WTC11 (cell line): Measurements from ENCODE around the gene PROK1. TPM values are rescaled to one million over a fixed set of nuclear protein-coding genes. Genes with fewer than 3 reads are reported as not detected.

ENCODE experiments used
- ATAC-seq: fragments of 200-7000 bp; cut with Tn5 transposase; 2 replicates; pipeline ENCODE4 v1.10.0; 2021; ENCODE audit warnings: mild to moderate bottlenecking, moderate library complexity
- CTCF ChIA-PET: fragments of 300-600 bp; sonication (Branson Sonifier 250); formaldehyde crosslinking; loops from one replicate; lab custom pipeline; 2021; ENCODE audit warnings: antibody characterized with exemption; lab: Charles Lee
- POLR2A ChIA-PET: fragments of 350-600 bp; sonication (Branson Sonifier 250); formaldehyde crosslinking; loops from one replicate; lab custom pipeline; 2021; ENCODE audit warnings: antibody characterized with exemption; lab: Charles Lee
- DNase-seq: peaks from one replicate; pipeline ENCODE4 v3.0.0; 2021; ENCODE audit warnings: low spot score
- H3K27ac Mint-ChIP-seq: 2 replicates; pipeline ENCODE4 v1.8.0; 2021; ENCODE audit warnings: mixed read lengths
- H3K27me3 Mint-ChIP-seq: 2 replicates; pipeline ENCODE4 v1.8.0; 2021; ENCODE audit warnings: low read depth, mild to moderate bottlenecking, moderate library complexity, mixed read lengths
- H3K36me3 Mint-ChIP-seq: 2 replicates; pipeline ENCODE4 v1.8.0; 2021; ENCODE audit warnings: mixed read lengths
- H3K4me1 Mint-ChIP-seq: 2 replicates; pipeline ENCODE4 v1.8.0; 2022; ENCODE audit warnings: mixed read lengths
- H3K4me3 Mint-ChIP-seq: 2 replicates; pipeline ENCODE4 v1.8.0; 2021; ENCODE audit warnings: mild to moderate bottlenecking, moderate library complexity, mixed read lengths
- H3K9me3 Mint-ChIP-seq: 2 replicates; pipeline ENCODE4 v1.8.0; 2021; ENCODE audit warnings: mixed read lengths
- AFF4 ChIP-seq: sonication (generic); formaldehyde crosslinking; IDR thresholded peaks from 2 replicates; pipeline ENCODE4 v1.8.1; 2023; ENCODE audit warnings: mild to moderate bottlenecking, missing genetic modification reagents, borderline replicate concordance
- CDX4 ChIP-seq: fragments of 250-450 bp; sonication (Bioruptor Pico); IDR thresholded peaks from 2 replicates; pipeline ENCODE4 v1.9.0; 2021; ENCODE audit warnings: moderate library complexity, mild to moderate bottlenecking, inconsistent platforms, borderline replicate concordance
- CREM ChIP-seq: sonication (generic); formaldehyde crosslinking; IDR thresholded peaks from 2 replicates; pipeline ENCODE4 v1.8.1; 2022; ENCODE audit warnings: mild to moderate bottlenecking, missing genetic modification reagents, moderate library complexity
- CTCF ChIP-seq: fragments of 200-600 bp; IDR thresholded peaks from 2 replicates; pipeline ENCODE4 v1.8.0; 2022; ENCODE audit warnings: antibody characterized with exemption
- EMX1 ChIP-seq: fragments of 250-450 bp; sonication (Bioruptor Pico); IDR thresholded peaks from 2 replicates; pipeline ENCODE4 v1.8.0; 2021; ENCODE audit warnings: mild to moderate bottlenecking
- FOXP4 ChIP-seq: sonication (generic); formaldehyde crosslinking; IDR thresholded peaks from 2 replicates; pipeline ENCODE4 v1.8.0; 2022; ENCODE audit warnings: mild to moderate bottlenecking, missing genetic modification reagents
- GABPB1 ChIP-seq: sonication (generic); formaldehyde crosslinking; IDR thresholded peaks from 2 replicates; pipeline ENCODE4 v1.8.1; 2023; ENCODE audit warnings: mild to moderate bottlenecking, missing genetic modification reagents
- HMGA2 ChIP-seq: fragments of 250-450 bp; sonication (Bioruptor Pico); IDR thresholded peaks from 2 replicates; pipeline ENCODE4 v1.4.0; 2021; ENCODE audit warnings: mild to moderate bottlenecking, moderate library complexity
- JUN ChIP-seq: sonication (generic); formaldehyde crosslinking; IDR thresholded peaks from 2 replicates; pipeline ENCODE4 v1.8.0; 2023; ENCODE audit warnings: mild to moderate bottlenecking, missing genetic modification reagents
- MYBL2 ChIP-seq: sonication (generic); formaldehyde crosslinking; IDR thresholded peaks from 2 replicates; pipeline ENCODE4 v1.8.1; 2023; ENCODE audit warnings: mild to moderate bottlenecking, moderate library complexity, missing genetic modification reagents
- NFATC4 ChIP-seq: fragments of 250-450 bp; sonication (Bioruptor Pico); IDR thresholded peaks from 2 replicates; pipeline ENCODE4 v1.9.0; 2021; ENCODE audit warnings: mild to moderate bottlenecking
- NFYB ChIP-seq: sonication (generic); formaldehyde crosslinking; conservative IDR thresholded peaks from 2 replicates; pipeline ENCODE4 v1.8.0; 2022; ENCODE audit warnings: low read depth, missing genetic modification reagents
- NR1H2 ChIP-seq: sonication (generic); formaldehyde crosslinking; IDR thresholded peaks from 2 replicates; pipeline ENCODE4 v1.9.0; 2021; ENCODE audit warnings: mild to moderate bottlenecking, moderate library complexity, missing genetic modification reagents
- OVOL2 ChIP-seq: fragments of 250-450 bp; sonication (Bioruptor Pico); IDR thresholded peaks from 2 replicates; pipeline ENCODE4 v1.9.0; 2021; ENCODE audit warnings: mild to moderate bottlenecking, borderline replicate concordance
- SMAD4 ChIP-seq: sonication (generic); formaldehyde crosslinking; IDR thresholded peaks from 2 replicates; pipeline ENCODE4 v1.8.0; 2022; ENCODE audit warnings: mild to moderate bottlenecking, missing genetic modification reagents
- SOX15 ChIP-seq: fragments of 250-450 bp; sonication (Bioruptor Pico); IDR thresholded peaks from 2 replicates; pipeline ENCODE4 v1.9.0; 2021; ENCODE audit warnings: mild to moderate bottlenecking
- USF1 ChIP-seq: sonication (generic); formaldehyde crosslinking; IDR thresholded peaks from 2 replicates; pipeline ENCODE4 v1.8.0; 2022; ENCODE audit warnings: mild to moderate bottlenecking, missing genetic modification reagents
- ZMAT4 ChIP-seq: fragments of 250-450 bp; sonication (Bioruptor Pico); IDR thresholded peaks from 2 replicates; pipeline ENCODE4 v1.9.0; 2021; ENCODE audit warnings: mild to moderate bottlenecking
- ZNF138 ChIP-seq: sonication (generic); formaldehyde crosslinking; conservative IDR thresholded peaks from 2 replicates; pipeline ENCODE4 v1.8.1; 2022; ENCODE audit warnings: mild to moderate bottlenecking, moderate library complexity, missing genetic modification reagents
- ZNF281 ChIP-seq: sonication (generic); formaldehyde crosslinking; IDR thresholded peaks from 2 replicates; pipeline ENCODE4 v1.8.0; 2023; ENCODE audit warnings: mild to moderate bottlenecking, missing genetic modification reagents
- ZNF317 ChIP-seq: sonication (generic); formaldehyde crosslinking; IDR thresholded peaks from 2 replicates; pipeline ENCODE4 v1.8.1; 2023; ENCODE audit warnings: low read depth, mild to moderate bottlenecking, moderate library complexity, missing genetic modification reagents, borderline replicate concordance
- ZNF416 ChIP-seq: fragments of 250-450 bp; sonication (Bioruptor Pico); IDR thresholded peaks from 2 replicates; pipeline ENCODE4 v1.9.0; 2021; ENCODE audit warnings: mild to moderate bottlenecking, inconsistent platforms
- ZNF423 ChIP-seq: fragments of 250-450 bp; sonication (Bioruptor Pico); IDR thresholded peaks from 2 replicates; pipeline ENCODE4 v2.1.2; 2022; ENCODE audit warnings: mild to moderate bottlenecking, moderate library complexity
- ZSCAN18 ChIP-seq: fragments of 250-450 bp; sonication (Bioruptor Pico); IDR thresholded peaks from 2 replicates; pipeline ENCODE4 v2.1.2; 2022; ENCODE audit warnings: mild to moderate bottlenecking, moderate library complexity
- total RNA-seq: library from RNA; stranded (reverse); gene quantifications from 3 replicates; pipeline ENCODE4 v1.2.3, GENCODE V29; 2021

PROK1 gene
- total RNA-seq, 1 experiment from 2014 or later, result not detected

- Mint-ChIP-seq H3K36me3 (no peaks in the 10 kb centered on the region), H3K4me3 (no peak overlapping the region), H3K27me3 (no peaks in the 10 kb centered on the region), H3K9me3 (no peaks in the 10 kb centered on the region), H3K27ac (no peak overlapping the region), H3K4me1 (no peaks in the 10 kb centered on the region)
- DNase-seq (no peak), ATAC-seq (no peak)
- ChIA-PET POLR2A (no interaction called here), CTCF (interaction anchor here (1.4 to 1.8 kb wide), 3 partner anchors 17 to 53 kb away, joined by 4 to 6 read pairs (median 6); no protein-coding TSS in a partner anchor)
- no peak for TF ChIP-seq ZNF416 (CRISPR knock-in tag)
- TF ChIP-seq NR1H2 (CRISPR knock-in tag), result no peak
- TF ChIP-seq GABPB1 (CRISPR knock-in tag), result no peak
- no peak for TF ChIP-seq ZNF281 (CRISPR knock-in tag)
- no peak for TF ChIP-seq OVOL2 (CRISPR knock-in tag)
- TF ChIP-seq ZSCAN18, result no peak
- no peak for TF ChIP-seq CTCF
- no peak for TF ChIP-seq MYBL2 (CRISPR knock-in tag)
- TF ChIP-seq NFYB (CRISPR knock-in tag), result no peak
- TF ChIP-seq CREM (CRISPR knock-in tag), result no peak
- TF ChIP-seq SMAD4, result no peak
- no peak for TF ChIP-seq USF1 (CRISPR knock-in tag)
- no peak for TF ChIP-seq HMGA2 (CRISPR knock-in tag)
- no peak for TF ChIP-seq ZNF317 (CRISPR knock-in tag)
- no peak for TF ChIP-seq ZNF138
- TF ChIP-seq ZMAT4 (CRISPR knock-in tag), result no peak
- no peak for TF ChIP-seq EMX1
Measured at GRCh38 chr1:110443451-110443850, 7.5 kb upstream of the PROK1 start.

- DNase-seq (no peak), ATAC-seq (no peak)
- POLR2A ChIA-PET, result interaction anchor here (0.6 kb wide), 1 partner anchor 110 kb away, joined by 3 read pairs; no protein-coding TSS in a partner anchor
- Mint-ChIP-seq H3K27me3 (no peaks in the 10 kb centered on the region), H3K36me3 (no peaks in the 10 kb centered on the region), H3K27ac (no peak overlapping the region), H3K4me3 (no peak overlapping the region), H3K9me3 (no peaks in the 10 kb centered on the region), H3K4me1 (peaks cover 2% of the 10 kb centered on the region)
- CTCF ChIA-PET, result interaction anchor here (0.9 to 1.8 kb wide), 4 partner anchors 10 to 51 kb away, joined by 4 to 6 read pairs (median 5); no protein-coding TSS in a partner anchor
- TF ChIP-seq AFF4 (CRISPR knock-in tag) (no peak), JUN (CRISPR knock-in tag) (no peak), ZNF423 (CRISPR knock-in tag) (no peak), SOX15 (CRISPR knock-in tag) (no peak), NFATC4 (CRISPR knock-in tag) (no peak), CDX4 (no peak), FOXP4 (CRISPR knock-in tag) (no peak)
Measured at GRCh38 chr1:110444561-110444960, 6.4 kb upstream of the PROK1 start.
